Measurements from ENCODE around the gene CACHD1.

- TF ChIP-seq CTCF (IDR thresholded peaks at IDR 0.05 in 4 of 5, conservative IDR thresholded peaks at IDR 0.05 in 1 of 5) = no peak
- peak in 1 of 2 donors; percentile 31 for TF ChIP-seq POLR2A (IDR thresholded peaks at IDR 0.05)
These were observed 146.1 kb downstream of the CACHD1 start for GRCh38 chr1:64616039-64616438.

All from gastrocnemius medialis (tissue), 4 donors.